DMS53 (cell line): Measurements from ENCODE around the gene APPL1.
A peak's percentile ranks its signal among the peaks of the same experiment; 100 is the strongest.
"Not testable (repeated sequence)": the region's sequence is repeated elsewhere in the genome, so short reads cannot be mapped to it uniquely, and the experiment has no call there.

Source experiments
- DNase-seq: peaks from one replicate; lab custom pipeline; 2025; lab: John Stamatoyannopoulos, UW

Gene APPL1

DNA sequence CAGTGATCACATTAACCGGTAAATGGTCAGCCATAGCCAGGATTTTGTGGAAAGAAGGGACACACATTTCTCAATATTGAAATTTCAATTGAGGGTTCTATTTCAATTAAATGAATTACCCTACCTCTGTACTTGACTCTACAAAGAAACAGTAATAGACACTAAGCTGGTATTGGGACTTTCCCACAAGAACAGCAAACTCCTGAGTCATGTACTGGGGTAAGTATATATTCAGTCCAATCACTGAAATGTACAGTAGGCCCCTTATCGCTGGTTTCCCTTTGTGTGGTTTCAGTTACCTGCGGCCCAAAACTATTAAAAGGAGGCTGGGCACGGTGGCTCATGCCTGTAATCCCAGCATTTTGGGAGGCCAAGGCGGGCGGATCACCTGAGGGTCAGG is 47.3 kb downstream of the APPL1 start:
- no peak for DNase-seq

GRCh38 chr3:57275393-57275792 is 47.9 kb downstream of the APPL1 start:
- DNase-seq: no peak

DNA sequence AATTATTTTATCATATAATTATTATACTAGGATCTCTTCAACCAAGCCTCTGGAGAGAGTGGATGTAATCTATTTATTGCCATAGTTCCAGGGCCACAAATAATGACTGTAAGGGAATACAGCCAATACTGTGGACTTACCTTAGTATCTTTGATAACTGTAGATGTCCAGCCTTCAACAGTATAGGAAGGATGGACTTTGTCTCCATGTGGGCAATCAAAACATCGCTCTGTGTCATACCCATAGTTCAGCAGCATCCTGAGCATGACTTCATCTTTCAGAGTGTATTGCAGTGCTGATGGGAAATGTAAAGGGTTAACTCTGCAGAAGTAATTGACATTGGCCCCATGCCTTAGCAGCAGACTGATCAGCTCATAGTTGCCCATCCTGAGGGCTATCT is 50.7 kb downstream of the APPL1 start:
- no peak for DNase-seq

DNA sequence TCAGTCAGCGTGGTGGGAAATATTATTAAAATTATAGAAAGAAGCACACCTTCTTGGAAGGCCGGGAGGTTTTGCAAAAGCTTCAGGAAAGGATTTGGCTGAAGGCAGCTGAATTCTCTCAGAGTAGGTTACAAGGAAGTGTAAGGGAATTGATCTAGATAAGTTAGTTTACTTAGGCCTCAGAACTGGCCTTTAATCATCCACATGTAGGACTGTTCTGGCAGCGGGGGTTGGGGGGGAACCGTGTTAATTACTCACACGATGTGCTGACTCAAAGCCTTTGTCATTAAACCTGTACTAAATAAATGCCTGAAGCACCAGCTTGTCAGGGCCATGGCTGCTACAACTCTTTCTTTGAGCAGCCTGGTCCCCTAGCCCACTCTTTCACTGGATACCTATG is 52.2 kb downstream of the APPL1 start:
- no peak for DNase-seq

GRCh38 chr3:57281715-57282114 is 54.2 kb downstream of the APPL1 start:
- DNase-seq: no peak

- no peak for DNase-seq
These were observed 55.8 kb downstream of the APPL1 start for GRCh38 chr3:57283334-57283733.

GRCh38 chr3:57287205-57287604 is 59.7 kb downstream of the APPL1 start:
- no peak for DNase-seq

DNA sequence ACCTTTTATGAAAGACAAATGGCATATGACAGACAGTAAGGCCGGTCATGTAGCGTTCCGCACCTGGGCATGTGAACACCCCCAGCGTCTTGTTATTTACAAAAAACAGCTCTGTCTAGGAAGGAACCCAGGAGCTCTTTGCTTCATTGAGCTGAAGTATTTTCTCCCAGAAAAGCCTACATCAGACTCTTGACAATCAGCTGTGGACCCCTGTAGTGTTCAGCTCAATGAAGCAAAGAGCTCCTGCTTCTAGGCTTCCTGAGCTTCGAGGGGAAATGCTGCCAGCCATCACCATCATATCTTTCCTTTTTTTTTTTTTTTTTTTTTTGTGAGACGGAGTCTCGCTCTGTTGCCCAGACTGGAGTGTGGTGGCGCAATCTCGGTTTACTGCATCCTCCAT is 60.9 kb downstream of the APPL1 start:
- DNase-seq: no peak

DNA sequence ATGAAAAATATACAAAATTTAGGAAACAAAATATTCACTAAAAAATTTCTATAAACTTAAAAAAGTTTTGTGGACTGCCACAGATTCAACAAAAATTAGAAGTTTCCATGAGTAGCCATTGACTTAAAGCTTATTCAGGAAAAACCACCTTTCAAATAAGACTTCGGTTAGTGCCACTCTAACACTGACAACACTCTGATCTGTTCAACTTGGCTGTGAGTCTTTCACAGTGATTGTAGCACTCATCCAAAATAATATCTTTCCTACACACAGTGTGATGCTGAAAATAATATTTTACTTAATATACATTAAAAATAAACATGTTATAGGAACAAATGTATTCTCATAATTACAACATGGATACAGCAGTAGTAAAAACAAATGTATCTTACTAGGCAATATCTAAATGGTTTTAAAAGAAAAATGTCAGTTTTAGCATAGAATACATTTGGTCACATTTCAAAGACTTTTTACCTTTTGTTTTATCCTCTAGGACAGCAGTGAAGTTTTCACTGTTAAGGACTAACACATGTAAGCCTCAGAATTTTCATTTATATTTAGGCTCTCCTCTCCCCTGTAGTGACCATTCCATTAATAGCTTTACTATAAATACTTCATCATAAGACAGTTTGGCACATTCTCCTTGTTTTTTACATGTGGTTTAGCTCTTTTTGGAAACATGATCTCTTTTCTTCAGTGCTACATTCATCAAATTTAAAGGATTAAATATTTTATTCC is 64.8 kb downstream of the APPL1 start, which contains the start of gene ASB14:
TSS of gene ASB14 (minus strand) at position 527 of the 738 bp plus-strand sequence. CDS start 652 bp downstream, outside the sequence.
- DNase-seq: no peak

DNA sequence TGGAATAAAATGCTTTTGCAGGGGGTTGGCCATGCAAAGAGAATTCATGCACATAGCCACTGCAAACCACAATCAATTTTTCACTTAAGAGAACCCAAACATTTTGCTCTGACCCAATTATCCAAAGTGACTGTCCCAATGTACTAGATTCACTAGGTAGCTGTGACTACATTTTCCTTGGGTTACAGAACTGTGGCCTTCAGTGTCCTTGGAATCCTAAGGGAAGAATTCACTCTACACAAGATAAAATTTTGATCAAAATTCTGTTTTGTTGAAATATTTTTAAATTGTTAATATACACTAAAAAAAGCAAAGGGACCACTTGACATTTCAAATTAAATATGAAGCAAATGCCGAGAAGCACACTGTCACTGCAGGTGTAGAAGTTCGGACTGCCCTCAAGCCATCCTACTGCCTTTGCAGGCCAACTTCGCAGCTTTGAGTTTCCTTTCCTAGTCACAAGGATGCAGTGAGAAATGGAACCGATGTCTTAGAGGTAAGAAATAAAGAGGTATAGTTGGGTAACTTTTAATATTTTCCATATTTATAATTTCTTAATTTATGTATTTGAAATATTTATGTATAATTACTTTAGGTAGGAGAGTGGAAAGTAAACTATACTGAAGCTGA is 65.5 kb downstream of the APPL1 start:
- no peak for DNase-seq

DNA sequence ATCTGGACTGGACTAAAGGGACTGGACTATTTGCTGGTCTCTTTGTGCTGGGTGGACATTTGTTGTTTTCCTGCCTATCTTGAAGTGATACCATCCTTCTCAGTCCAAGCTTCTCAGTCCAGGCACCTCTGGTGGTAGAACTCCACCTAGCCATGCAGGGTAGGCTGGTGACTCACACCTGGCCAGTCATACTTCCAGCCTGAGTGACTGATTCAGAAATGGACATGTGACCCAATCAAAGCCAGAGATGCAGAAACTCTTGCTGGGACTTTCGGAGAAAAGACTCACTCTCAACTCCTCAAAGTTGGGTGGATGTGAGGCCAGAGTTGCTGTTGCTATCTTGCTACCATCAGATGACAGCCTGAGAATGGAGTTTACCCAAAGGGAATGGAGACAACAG is 70.5 kb downstream of the APPL1 start:
- DNase-seq: peak; percentile 39

DNA sequence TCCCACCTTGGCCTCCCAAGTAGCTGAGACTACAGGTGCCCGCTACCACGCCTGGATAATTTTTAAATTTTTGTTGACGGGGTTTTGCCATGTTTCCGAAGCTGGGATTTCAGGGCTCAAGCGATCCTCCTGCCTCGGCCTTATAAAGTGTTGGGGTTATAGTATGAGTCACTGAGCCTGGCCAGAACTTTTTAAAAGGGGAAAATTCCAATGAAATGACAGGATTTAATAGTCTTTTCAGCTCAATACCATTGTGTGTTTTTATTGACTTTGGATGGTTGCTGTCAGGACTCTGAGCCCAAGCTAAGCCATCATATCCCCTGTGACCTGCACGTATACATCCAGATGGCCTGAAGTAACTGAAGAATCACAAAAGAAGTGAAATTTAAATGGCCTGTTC is 76.0 kb downstream of the APPL1 start:
- DNase-seq: not testable (repeated sequence)

GRCh38 chr3:57309769-57310360 is 82.3 kb downstream of the APPL1 start:
- DNase-seq: no peak

GRCh38 chr3:57314204-57314603 is 86.7 kb downstream of the APPL1 start:
- no peak for DNase-seq
